ENCODE data around the gene TMEM151B. TPM values are rescaled to one million over a fixed set of nuclear protein-coding genes. Genes with fewer than 3 reads are reported as not detected.

Gene TMEM151B
- total and polyA plus RNA-seq, 2 of the 13 experiments (the other 11 are each of a cell fraction or from before 2014, with no cell fraction given): not detected

DNA sequence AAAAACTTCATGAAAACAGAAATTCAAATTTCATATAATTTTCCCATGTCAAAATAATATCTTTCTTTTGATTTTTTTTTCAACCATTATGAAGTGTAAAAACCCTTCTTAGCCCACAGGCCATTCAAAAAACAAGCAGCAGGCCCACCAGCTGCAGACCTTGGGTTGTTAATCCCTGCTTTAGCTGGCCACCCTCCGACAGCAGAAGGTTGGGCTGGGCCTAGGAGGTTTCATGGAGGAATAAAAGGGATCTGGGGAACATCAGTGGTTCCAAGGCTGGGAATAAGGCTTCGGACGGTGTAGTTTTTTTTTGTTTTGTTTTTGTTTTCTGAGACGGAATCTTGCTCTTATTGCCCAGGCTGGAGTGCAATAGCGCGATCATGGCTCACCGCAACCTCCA, 26.9 kb upstream of the TMEM151B start:
- peaks cover 14% of the 10 kb centered on the region for H4K20me1 ChIP-seq (ENCODE audit: insufficient read depth, low read length)
- H3K36me3 ChIP-seq (replicated peaks in 1 of 2; ENCODE audit: control insufficient read depth in 1 of 2, insufficient read depth in 2 of 2, low read length in 2 of 2): peaks cover 0 to 3% of the 10 kb centered on the region in 2 experiments; a peak in 1 of 5 replicates
- no peak overlapping the region for H3K4me2 ChIP-seq (ENCODE audit: low read depth, low read length)
- no peak for FAIRE-seq
- CTCF ChIA-PET (ENCODE audit: low intra/inter-chr PET ratio, low total read pairs): no interaction called here
- in situ Hi-C loops (cut with HindIII; ENCODE audit: extremely low pct_ligation_motif_present, low pct_unique_long_range_greater_than_20kb): no loop called here
- intact Hi-C loops (cut with micrococcal nuclease; ENCODE audit: unreplicated experiment): no loop called here
- no peak overlapping the region for H3K27ac ChIP-seq (ENCODE audit: extremely low read length, insufficient read depth, low read length)
- no peak overlapping the region for H3K4me3 ChIP-seq (replicated peaks in 1 of 3; ENCODE audit: insufficient read depth in 1 of 3, low read depth in 2 of 3, low read length in 3 of 3)
- POLR2A ChIA-PET: interaction anchor here (8.4 kb wide), 1 partner anchor 12 kb away, joined by 264 read pairs; the partner anchor contains the start of gene SLC35B2
- TF ChIP-seq ZBTB26 (CRISPR knock-in tag; IDR thresholded peaks at IDR 0.05; ENCODE audit: borderline replicate concordance) (no peak), ZMAT3 (CRISPR knock-in tag; conservative IDR thresholded peaks at IDR 0.05) (no peak), DPF2 (CRISPR knock-in tag; IDR thresholded peaks at IDR 0.05; ENCODE audit: borderline replicate concordance, low read depth) (no peak), ZNF496 (CRISPR knock-in tag; IDR thresholded peaks at IDR 0.05; ENCODE audit: insufficient replicate concordance) (no peak), ZNF501 (CRISPR knock-in tag; IDR thresholded peaks at IDR 0.05) (no peak), ZSCAN21 (CRISPR knock-in tag; IDR thresholded peaks at IDR 0.05; ENCODE audit: borderline replicate concordance) (no peak), REL (CRISPR knock-in tag; conservative IDR thresholded peaks at IDR 0.05) (no peak), CENPT (CRISPR knock-in tag; IDR thresholded peaks at IDR 0.05; ENCODE audit: low read depth) (no peak), TGIF2 (CRISPR knock-in tag; IDR thresholded peaks at IDR 0.05) (no peak), ZNF557 (CRISPR knock-in tag; IDR thresholded peaks at IDR 0.05) (no peak)
- TF ChIP-seq, protein P1, sequence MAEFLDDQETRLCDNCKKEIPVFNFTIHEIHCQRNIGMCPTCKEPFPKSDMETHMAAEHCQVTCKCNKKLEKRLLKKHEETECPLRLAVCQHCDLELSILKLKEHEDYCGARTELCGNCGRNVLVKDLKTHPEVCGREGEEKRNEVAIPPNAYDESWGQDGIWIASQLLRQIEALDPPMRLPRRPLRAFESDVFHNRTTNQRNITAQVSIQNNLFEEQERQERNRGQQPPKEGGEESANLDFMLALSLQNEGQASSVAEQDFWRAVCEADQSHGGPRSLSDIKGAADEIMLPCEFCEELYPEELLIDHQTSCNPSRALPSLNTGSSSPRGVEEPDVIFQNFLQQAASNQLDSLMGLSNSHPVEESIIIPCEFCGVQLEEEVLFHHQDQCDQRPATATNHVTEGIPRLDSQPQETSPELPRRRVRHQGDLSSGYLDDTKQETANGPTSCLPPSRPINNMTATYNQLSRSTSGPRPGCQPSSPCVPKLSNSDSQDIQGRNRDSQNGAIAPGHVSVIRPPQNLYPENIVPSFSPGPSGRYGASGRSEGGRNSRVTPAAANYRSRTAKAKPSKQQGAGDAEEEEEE (CRISPR knock-in tag; IDR thresholded peaks at IDR 0.05; ENCODE audit: borderline replicate concordance): no peak
- TF ChIP-seq, protein P2, sequence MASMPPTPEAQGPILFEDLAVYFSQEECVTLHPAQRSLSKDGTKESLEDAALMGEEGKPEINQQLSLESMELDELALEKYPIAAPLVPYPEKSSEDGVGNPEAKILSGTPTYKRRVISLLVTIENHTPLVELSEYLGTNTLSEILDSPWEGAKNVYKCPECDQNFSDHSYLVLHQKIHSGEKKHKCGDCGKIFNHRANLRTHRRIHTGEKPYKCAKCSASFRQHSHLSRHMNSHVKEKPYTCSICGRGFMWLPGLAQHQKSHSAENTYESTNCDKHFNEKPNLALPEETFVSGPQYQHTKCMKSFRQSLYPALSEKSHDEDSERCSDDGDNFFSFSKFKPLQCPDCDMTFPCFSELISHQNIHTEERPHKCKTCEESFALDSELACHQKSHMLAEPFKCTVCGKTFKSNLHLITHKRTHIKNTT (CRISPR knock-in tag; IDR thresholded peaks at IDR 0.05): no peak
- BruUV-seq (replicated peaks): no TSS peak
- H2AFZ ChIP-seq (ENCODE audit: low read length): no peak overlapping the region
- peaks cover 54% of the 10 kb centered on the region for H3K4me1 ChIP-seq (ENCODE audit: insufficient read depth, low read length)
- WGBS (ENCODE audit: low lambda C conversion rate): 97% methylated on average over 7 of the region's 7 CpGs
- no peak for DNase-seq (ENCODE audit: low spot score)
- no peak overlapping the region for H3K9ac ChIP-seq (ENCODE audit: insufficient read depth, low read depth, low read length)
- no peaks in the 10 kb centered on the region; a peak in 1 of 5 replicates for H3K27me3 ChIP-seq (ENCODE audit: control insufficient read depth in 1 of 2, insufficient read depth in 2 of 2, low read length in 2 of 2)
- peaks cover 19% of the 10 kb centered on the region for H3K79me2 ChIP-seq (ENCODE audit: insufficient read depth, low read length)
- H3K9me3 ChIP-seq (ENCODE audit: low read length): no peaks in the 10 kb centered on the region
- ATAC-seq: no peak

Data from HepG2 (cell line).